Limb (tissue), 2 donors: ENCODE data around the gene FAM117B.

Experiments
- DNase-seq, 2 donors: peaks; one replicate each; pipeline ENCODE4 v3.0.0-alpha.2; 2016; ENCODE audit errors: extremely low spot score in 2 of 2

Gene FAM117B

GRCh38 chr2:202757339-202757738, 122.6 kb downstream of the FAM117B start:
- DNase-seq: no peak

- no peak for DNase-seq
These were observed 123.4 kb downstream of the FAM117B start for GRCh38 chr2:202758128-202758527.

- no peak for DNase-seq
These were observed 123.8 kb downstream of the FAM117B start for GRCh38 chr2:202758604-202759003.

- no peak for DNase-seq
These were observed 126.1 kb downstream of the FAM117B start for GRCh38 chr2:202760848-202761247.

GRCh38 chr2:202762556-202762955, 127.8 kb downstream of the FAM117B start:
- DNase-seq: no peak

- no peak for DNase-seq
These were observed 129.1 kb downstream of the FAM117B start for GRCh38 chr2:202763916-202764315.

- no peak for DNase-seq
These were observed 130.2 kb downstream of the FAM117B start for GRCh38 chr2:202764991-202765390.

- no peak for DNase-seq
These were observed 130.7 kb downstream of the FAM117B start for GRCh38 chr2:202765436-202765835.

GRCh38 chr2:202768273-202768672, 133.5 kb downstream of the FAM117B start:
- DNase-seq: no peak

- DNase-seq: no peak
These were observed 134.4 kb downstream of the FAM117B start for GRCh38 chr2:202769201-202769600.

- no peak for DNase-seq
These were observed 136.6 kb downstream of the FAM117B start for GRCh38 chr2:202771336-202771735.

GRCh38 chr2:202771741-202772460, 137.1 kb downstream of the FAM117B start:
- DNase-seq: no peak

GRCh38 chr2:202773301-202773973, 138.7 kb downstream of the FAM117B start:
- DNase-seq: no peak

GRCh38 chr2:202774104-202774503, 139.3 kb downstream of the FAM117B start:
- no peak for DNase-seq

GRCh38 chr2:202778217-202778616, 143.4 kb downstream of the FAM117B start:
- no peak for DNase-seq

- DNase-seq: no peak
These were observed 145.8 kb downstream of the FAM117B start for GRCh38 chr2:202780514-202781021.

GRCh38 chr2:202782940-202783558, 148.3 kb downstream of the FAM117B start:
- DNase-seq: no peak

GRCh38 chr2:202786842-202787241, 152.1 kb downstream of the FAM117B start:
- no peak for DNase-seq

GRCh38 chr2:202790676-202791075, 155.9 kb downstream of the FAM117B start:
- DNase-seq: no peak

GRCh38 chr2:202797944-202798343, 163.2 kb downstream of the FAM117B start:
- no peak for DNase-seq

- DNase-seq: peak in 1 of 2 donors; percentile 35
These were observed 171.1 kb downstream of the FAM117B start for GRCh38 chr2:202805911-202806310.

GRCh38 chr2:202807431-202808138, 172.8 kb downstream of the FAM117B start:
- peak in 1 of 2 donors; percentile 58 for DNase-seq
